ENCODE data around the gene DNAJA3. TPM values are rescaled to one million over a fixed set of nuclear protein-coding genes. Genes with fewer than 3 reads are reported as not detected.

Gene DNAJA3
- total RNA-seq, 1 donor from 2014 or later: 31.3 TPM

Small RNA genes lying within 50 kb of the gene (small RNA-seq; reads per million reads assigned to genes)
- not detected for gene AC012676.2 (ENCODE audit: low replicate concordance)

Other genes with a start within 250 kb of the DNAJA3 start
- gene SRL, start 183.8 kb upstream of the DNAJA3 start, total RNA-seq: 27.8 TPM
- 9.3 TPM for gene TFAP4, start 152.8 kb upstream of the DNAJA3 start, total RNA-seq
- 4.4 TPM for gene GLIS2, start 109.8 kb upstream of the DNAJA3 start, total RNA-seq
- 16.5 TPM for gene PAM16, start 74.5 kb upstream of the DNAJA3 start, total RNA-seq
- gene VASN, start 54.0 kb upstream of the DNAJA3 start, total RNA-seq: 20.6 TPM
- 10.9 TPM for gene CORO7, start 9.3 kb upstream of the DNAJA3 start, total RNA-seq
- gene NMRAL1, start 48.8 kb downstream of the DNAJA3 start, total RNA-seq: 24.1 TPM
- 28.8 TPM for gene HMOX2, start 50.5 kb downstream of the DNAJA3 start, total RNA-seq
- 6.6 TPM for gene CDIP1, start 112.9 kb downstream of the DNAJA3 start, total RNA-seq
- gene C16orf96, start 130.5 kb downstream of the DNAJA3 start, total RNA-seq: 0.30 TPM
- gene UBALD1, start 189.0 kb downstream of the DNAJA3 start, total RNA-seq: 4.7 TPM
- gene MGRN1, start 199.0 kb downstream of the DNAJA3 start, total RNA-seq: 21.6 TPM

All from skin of body (tissue), 2 donors.